HG02885 (cell line): Measurements from ENCODE around the gene CLMP.
A peak's percentile ranks its signal among the peaks of the same experiment; 100 is the strongest.

Experiments used
- ATAC-seq: cut with Tn5 transposase; IDR thresholded peaks from one replicate; pipeline ENCODE4 v1.9.1; 2021; ENCODE audit warnings: mild to moderate bottlenecking; ENCODE audit not compliant: unreplicated experiment, poor library complexity

The CLMP gene

GRCh38 chr11:123040111-123040432, 155.0 kb downstream of the CLMP start:
- no peak for ATAC-seq

GRCh38 chr11:123035831-123036230, 159.2 kb downstream of the CLMP start:
- no peak for ATAC-seq

GRCh38 chr11:123034597-123034996, 160.5 kb downstream of the CLMP start:
- no peak for ATAC-seq

- no peak for ATAC-seq
Measured at GRCh38 chr11:123033895-123034294, 161.2 kb downstream of the CLMP start.

GRCh38 chr11:123030517-123030916, 164.5 kb downstream of the CLMP start:
- no peak for ATAC-seq

- ATAC-seq, result peak; percentile 69
Measured at GRCh38 chr11:123020968-123021367, 174.1 kb downstream of the CLMP start.
